ENCODE results near the gene CENATAC.
"Not testable (repeated sequence)": the region's sequence is repeated elsewhere in the genome, so short reads cannot be mapped to it uniquely, and the experiment has no call there.

Gene CENATAC

DNA sequence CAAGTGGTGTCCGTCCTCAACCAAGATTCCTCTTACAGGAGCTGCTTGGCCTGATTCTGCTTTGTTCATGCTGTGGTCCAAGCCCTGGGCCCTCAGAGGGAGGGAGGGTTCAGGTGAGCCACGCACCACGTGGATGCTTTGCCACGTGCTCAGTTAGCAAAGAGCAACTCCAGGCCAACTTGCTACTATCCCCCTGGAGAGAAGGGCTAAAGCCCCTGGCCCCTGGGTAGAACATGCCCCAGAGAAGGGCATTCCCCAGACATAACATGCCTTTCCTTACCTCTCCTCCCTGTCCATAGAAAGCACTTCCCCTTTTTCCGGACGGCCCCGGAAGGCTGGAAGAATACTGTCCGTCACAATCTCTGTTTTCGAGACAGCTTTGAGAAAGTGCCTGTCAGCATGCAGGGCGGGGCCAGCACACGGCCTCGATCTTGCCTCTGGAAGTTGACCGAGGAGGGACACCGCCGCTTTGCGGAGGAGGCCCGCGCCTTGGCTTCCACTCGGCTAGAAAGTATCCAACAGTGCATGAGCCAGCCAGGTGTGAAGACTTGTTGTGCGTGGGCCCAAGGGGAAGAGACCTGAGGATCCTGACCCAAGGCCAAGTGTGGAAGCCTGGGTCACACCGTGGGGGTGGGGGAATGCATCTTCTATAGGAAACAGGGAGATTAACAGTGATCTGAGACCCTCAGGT lies 17.6 kb upstream of the CENATAC start:
- Histone ChIP-seq H3K27me3 (ENCODE audit: insufficient read depth, poor library complexity, severe bottlenecking) (no peaks in the 10 kb centered on the region), H3K27ac (ENCODE audit: poor library complexity, severe bottlenecking) (no peak overlapping the region), H3K4me3 (ENCODE audit: severe bottlenecking) (no peak overlapping the region), H3K4me1 (ENCODE audit: insufficient read depth, poor library complexity, severe bottlenecking) (no peaks in the 10 kb centered on the region), H3K36me3 (ENCODE audit: low read depth) (no peaks in the 10 kb centered on the region), H3K9me3 (ENCODE audit: severe bottlenecking) (no peaks in the 10 kb centered on the region)
- DNase-seq (ENCODE audit: low spot score), result no peak
- no peak for ATAC-seq (ENCODE audit: low read depth)
- TF ChIP-seq, protein P1, sequence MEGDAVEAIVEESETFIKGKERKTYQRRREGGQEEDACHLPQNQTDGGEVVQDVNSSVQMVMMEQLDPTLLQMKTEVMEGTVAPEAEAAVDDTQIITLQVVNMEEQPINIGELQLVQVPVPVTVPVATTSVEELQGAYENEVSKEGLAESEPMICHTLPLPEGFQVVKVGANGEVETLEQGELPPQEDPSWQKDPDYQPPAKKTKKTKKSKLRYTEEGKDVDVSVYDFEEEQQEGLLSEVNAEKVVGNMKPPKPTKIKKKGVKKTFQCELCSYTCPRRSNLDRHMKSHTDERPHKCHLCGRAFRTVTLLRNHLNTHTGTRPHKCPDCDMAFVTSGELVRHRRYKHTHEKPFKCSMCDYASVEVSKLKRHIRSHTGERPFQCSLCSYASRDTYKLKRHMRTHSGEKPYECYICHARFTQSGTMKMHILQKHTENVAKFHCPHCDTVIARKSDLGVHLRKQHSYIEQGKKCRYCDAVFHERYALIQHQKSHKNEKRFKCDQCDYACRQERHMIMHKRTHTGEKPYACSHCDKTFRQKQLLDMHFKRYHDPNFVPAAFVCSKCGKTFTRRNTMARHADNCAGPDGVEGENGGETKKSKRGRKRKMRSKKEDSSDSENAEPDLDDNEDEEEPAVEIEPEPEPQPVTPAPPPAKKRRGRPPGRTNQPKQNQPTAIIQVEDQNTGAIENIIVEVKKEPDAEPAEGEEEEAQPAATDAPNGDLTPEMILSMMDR (IDR thresholded peaks at IDR 0.05; ENCODE audit: poor library complexity, severe bottlenecking), result no peak

DNA sequence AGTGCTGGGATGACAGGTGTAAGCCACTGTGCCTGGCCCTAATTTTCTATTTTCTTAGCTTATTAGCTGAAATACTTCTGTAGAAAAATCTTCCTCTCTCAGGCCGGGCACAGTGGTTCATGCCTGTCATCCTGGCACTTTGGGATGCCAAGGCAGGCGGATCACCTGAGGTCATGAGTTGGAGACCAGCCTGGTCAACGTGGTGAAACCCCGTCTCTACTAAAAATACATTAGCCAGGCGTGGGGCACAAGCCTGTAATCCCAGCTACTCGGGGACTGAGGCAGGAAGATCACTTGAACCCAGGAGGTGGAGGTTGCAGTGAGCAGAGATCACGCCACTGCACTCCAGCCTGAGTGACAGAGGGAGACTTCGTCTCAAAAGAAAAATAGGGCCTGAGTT lies 13.6 kb upstream of the CENATAC start:
- not testable (repeated sequence) for DNase-seq (ENCODE audit: low spot score); H3K27ac ChIP-seq (ENCODE audit: poor library complexity, severe bottlenecking); ATAC-seq (ENCODE audit: low read depth); H3K36me3 ChIP-seq (ENCODE audit: low read depth); H3K9me3 ChIP-seq (ENCODE audit: severe bottlenecking); H3K27me3 ChIP-seq (ENCODE audit: insufficient read depth, poor library complexity, severe bottlenecking); H3K4me3 ChIP-seq (ENCODE audit: severe bottlenecking); H3K4me1 ChIP-seq (ENCODE audit: insufficient read depth, poor library complexity, severe bottlenecking)

DNA sequence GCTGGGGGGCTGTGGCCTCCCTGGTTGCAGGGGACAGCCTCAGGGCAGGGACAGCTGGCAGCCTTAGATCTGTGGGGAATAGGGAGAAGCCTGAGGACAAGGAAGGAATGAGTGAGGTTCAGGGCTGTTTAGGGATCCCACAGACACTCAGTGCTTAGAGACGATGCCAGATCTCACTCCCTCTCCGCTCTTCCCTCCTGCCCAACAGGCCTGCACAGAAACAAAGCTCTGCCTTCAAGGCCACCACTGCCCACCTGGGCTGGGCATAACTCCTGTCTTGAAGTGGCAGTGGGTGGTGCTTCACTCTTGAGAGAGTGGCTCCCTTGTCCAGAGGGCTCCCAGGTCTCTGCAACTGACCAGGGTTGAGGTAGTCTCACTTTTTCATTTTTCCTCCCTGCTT lies 13.1 kb upstream of the CENATAC start:
- TF ChIP-seq, protein P1 (IDR thresholded peaks at IDR 0.05; ENCODE audit: poor library complexity, severe bottlenecking), result no peak
- ATAC-seq (ENCODE audit: low read depth) (no peak), DNase-seq (ENCODE audit: low spot score) (no peak)
- no peak overlapping the region for H3K4me3 ChIP-seq (ENCODE audit: severe bottlenecking)
- no peaks in the 10 kb centered on the region for H3K27me3 ChIP-seq (ENCODE audit: insufficient read depth, poor library complexity, severe bottlenecking)
- no peaks in the 10 kb centered on the region for H3K9me3 ChIP-seq (ENCODE audit: severe bottlenecking)
- no peak overlapping the region for H3K27ac ChIP-seq (ENCODE audit: poor library complexity, severe bottlenecking)
- H3K36me3 ChIP-seq (ENCODE audit: low read depth), result no peaks in the 10 kb centered on the region
- peaks cover 8% of the 10 kb centered on the region for H3K4me1 ChIP-seq (ENCODE audit: insufficient read depth, poor library complexity, severe bottlenecking)

DNA sequence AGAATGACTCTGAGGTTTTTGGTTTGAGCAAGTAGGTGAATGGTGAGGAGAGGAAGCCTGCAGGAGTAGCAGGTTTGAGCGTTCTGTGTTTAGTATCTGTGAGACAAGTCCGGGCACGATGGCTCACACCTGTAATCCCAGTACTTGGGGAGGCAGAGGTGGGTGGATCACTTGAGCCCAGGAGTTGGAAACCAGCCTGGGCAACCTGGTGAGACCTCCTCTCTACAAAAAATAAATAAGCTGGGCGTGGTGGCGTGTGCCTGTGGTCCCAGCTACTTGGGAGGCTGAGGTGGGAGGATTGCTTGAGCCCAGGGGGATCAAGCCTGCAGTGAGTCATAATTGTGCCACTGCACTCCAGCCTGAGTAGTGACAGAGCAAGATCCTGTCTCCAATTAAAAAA lies 9.7 kb upstream of the CENATAC start:
- DNase-seq (ENCODE audit: low spot score), result peak; percentile 84
- peak; percentile 88 for ATAC-seq (ENCODE audit: low read depth)
- H3K27ac ChIP-seq (ENCODE audit: poor library complexity, severe bottlenecking), result peak overlapping the region; percentile 34

DNA sequence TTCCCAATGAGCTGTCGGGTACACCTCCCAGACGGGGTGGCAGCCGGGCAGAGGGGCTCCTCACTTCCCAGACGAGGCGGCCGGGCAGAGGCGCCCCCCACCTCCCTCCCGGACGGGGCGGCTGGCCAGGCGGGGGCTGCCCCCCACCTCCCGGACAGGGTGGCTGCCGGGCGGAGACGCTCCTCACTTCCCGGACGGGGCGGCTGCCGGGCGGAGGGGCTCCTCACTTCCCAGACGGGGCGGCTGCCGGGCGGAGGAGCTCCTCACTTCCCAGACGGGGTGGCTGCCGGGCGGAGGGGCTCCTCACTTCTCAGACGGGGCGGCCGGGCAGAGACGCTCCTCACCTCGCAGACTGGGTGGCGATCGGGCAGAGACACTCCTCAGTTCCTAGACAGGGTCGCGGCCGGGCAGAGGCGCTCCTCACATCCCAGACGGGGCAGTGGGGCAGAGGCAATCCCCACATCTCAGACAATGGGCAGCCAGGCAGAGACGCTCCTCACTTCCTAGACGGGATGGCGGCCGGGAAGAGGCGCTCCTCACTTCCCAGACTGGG lies 6.4 kb upstream of the CENATAC start:
- not testable (repeated sequence) for ATAC-seq (ENCODE audit: low read depth); H3K36me3 ChIP-seq (ENCODE audit: low read depth); DNase-seq (ENCODE audit: low spot score); H3K4me3 ChIP-seq (ENCODE audit: severe bottlenecking); H3K4me1 ChIP-seq (ENCODE audit: insufficient read depth, poor library complexity, severe bottlenecking); H3K27me3 ChIP-seq (ENCODE audit: insufficient read depth, poor library complexity, severe bottlenecking); H3K9me3 ChIP-seq (ENCODE audit: severe bottlenecking); H3K27ac ChIP-seq (ENCODE audit: poor library complexity, severe bottlenecking)

More for the DNA sequence above, 9.7 kb upstream of the CENATAC start:
- TF ChIP-seq, protein P1 (IDR thresholded peaks at IDR 0.05; ENCODE audit: poor library complexity, severe bottlenecking), result no peak
- H3K36me3 ChIP-seq (ENCODE audit: low read depth), result no peaks in the 10 kb centered on the region
- H3K4me3 ChIP-seq (ENCODE audit: severe bottlenecking), result no peak overlapping the region
- H3K9me3 ChIP-seq (ENCODE audit: severe bottlenecking), result no peaks in the 10 kb centered on the region
- H3K4me1 ChIP-seq (ENCODE audit: insufficient read depth, poor library complexity, severe bottlenecking), result peaks cover 8% of the 10 kb centered on the region
- no peaks in the 10 kb centered on the region for H3K27me3 ChIP-seq (ENCODE audit: insufficient read depth, poor library complexity, severe bottlenecking)
